ENCODE results near the gene PLS1.

The PLS1 gene

DNA sequence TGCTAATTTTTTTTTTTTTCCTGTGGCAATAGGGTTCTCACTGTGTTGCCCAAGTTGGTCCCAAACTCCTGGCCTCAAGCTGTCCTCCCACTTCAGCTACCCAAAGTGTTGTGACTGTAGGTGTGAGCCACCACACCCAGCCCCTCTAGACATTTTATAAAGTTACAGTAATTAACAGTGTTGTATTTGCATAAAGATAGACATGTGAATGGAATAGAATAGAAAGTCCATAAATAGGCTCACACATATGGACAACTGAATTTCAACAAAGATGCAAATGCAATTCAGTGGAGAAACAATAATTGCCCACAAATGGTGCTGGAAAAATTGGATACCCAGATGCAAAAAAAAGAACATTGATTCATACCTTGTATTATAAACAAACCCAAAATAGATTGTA lies 39.9 kb downstream of the PLS1 start:
- Histone ChIP-seq H3K27me3 (ENCODE audit: insufficient read depth, poor library complexity, severe bottlenecking) (no peaks in the 10 kb centered on the region), H3K9me3 (ENCODE audit: severe bottlenecking) (no peaks in the 10 kb centered on the region), H3K4me1 (ENCODE audit: insufficient read depth, poor library complexity, severe bottlenecking) (no peaks in the 10 kb centered on the region), H3K4me3 (ENCODE audit: severe bottlenecking) (no peak overlapping the region), H3K27ac (ENCODE audit: poor library complexity, severe bottlenecking) (no peak overlapping the region), H3K36me3 (ENCODE audit: low read depth) (no peaks in the 10 kb centered on the region)
- ATAC-seq (ENCODE audit: low read depth) (no peak), DNase-seq (ENCODE audit: low spot score) (no peak)
- TF ChIP-seq, protein P1, sequence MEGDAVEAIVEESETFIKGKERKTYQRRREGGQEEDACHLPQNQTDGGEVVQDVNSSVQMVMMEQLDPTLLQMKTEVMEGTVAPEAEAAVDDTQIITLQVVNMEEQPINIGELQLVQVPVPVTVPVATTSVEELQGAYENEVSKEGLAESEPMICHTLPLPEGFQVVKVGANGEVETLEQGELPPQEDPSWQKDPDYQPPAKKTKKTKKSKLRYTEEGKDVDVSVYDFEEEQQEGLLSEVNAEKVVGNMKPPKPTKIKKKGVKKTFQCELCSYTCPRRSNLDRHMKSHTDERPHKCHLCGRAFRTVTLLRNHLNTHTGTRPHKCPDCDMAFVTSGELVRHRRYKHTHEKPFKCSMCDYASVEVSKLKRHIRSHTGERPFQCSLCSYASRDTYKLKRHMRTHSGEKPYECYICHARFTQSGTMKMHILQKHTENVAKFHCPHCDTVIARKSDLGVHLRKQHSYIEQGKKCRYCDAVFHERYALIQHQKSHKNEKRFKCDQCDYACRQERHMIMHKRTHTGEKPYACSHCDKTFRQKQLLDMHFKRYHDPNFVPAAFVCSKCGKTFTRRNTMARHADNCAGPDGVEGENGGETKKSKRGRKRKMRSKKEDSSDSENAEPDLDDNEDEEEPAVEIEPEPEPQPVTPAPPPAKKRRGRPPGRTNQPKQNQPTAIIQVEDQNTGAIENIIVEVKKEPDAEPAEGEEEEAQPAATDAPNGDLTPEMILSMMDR (IDR thresholded peaks at IDR 0.05; ENCODE audit: poor library complexity, severe bottlenecking) = no peak

DNA sequence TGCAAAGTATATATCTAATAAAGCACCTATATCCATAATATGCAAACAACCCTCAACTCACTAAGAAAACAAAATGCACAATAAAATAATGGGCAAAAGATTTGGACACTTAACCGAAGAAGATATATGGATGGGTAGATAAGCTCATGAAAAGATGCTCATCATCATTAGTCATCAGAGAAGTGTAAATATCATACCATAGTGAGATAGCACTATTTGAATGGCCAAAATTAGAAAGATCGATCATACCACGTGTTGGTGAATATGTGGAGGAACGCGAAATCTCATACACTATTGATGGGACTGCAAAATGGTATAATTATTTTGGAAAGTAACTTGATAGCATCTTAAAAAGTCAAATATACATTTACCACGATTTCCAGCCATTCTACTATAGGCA lies 40.5 kb downstream of the PLS1 start:
- no peaks in the 10 kb centered on the region for H3K27me3 ChIP-seq (ENCODE audit: insufficient read depth, poor library complexity, severe bottlenecking)
- H3K9me3 ChIP-seq (ENCODE audit: severe bottlenecking) = no peaks in the 10 kb centered on the region
- DNase-seq (ENCODE audit: low spot score) = no peak
- no peak for ATAC-seq (ENCODE audit: low read depth)
- TF ChIP-seq, protein P1 (IDR thresholded peaks at IDR 0.05; ENCODE audit: poor library complexity, severe bottlenecking) = no peak
- no peaks in the 10 kb centered on the region for H3K36me3 ChIP-seq (ENCODE audit: low read depth)
- H3K4me1 ChIP-seq (ENCODE audit: insufficient read depth, poor library complexity, severe bottlenecking) = no peaks in the 10 kb centered on the region
- no peak overlapping the region for H3K4me3 ChIP-seq (ENCODE audit: severe bottlenecking)
- H3K27ac ChIP-seq (ENCODE audit: poor library complexity, severe bottlenecking) = no peak overlapping the region

DNA sequence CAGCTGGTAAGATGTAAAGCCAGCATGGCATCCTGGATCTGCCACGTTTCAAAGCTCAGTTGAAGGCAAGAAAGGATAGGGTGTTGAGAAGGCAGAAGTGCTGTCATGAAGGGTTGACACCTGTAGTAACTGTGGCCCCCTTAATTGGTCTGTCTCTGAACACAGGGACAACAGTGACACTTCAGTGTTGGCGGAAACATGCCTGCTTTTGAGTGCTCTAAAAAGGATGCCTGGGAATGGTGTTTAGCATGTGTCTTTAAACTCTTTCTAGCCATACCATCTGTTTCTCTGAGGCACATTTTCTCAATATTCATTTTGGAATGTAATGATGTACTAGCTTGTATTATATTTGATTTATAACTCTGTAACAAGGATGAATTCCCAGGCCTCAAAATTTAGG lies 42.1 kb downstream of the PLS1 start:
- TF ChIP-seq, protein P1 (IDR thresholded peaks at IDR 0.05; ENCODE audit: poor library complexity, severe bottlenecking) = no peak
- Histone ChIP-seq H3K36me3 (ENCODE audit: low read depth) (no peaks in the 10 kb centered on the region), H3K27me3 (ENCODE audit: insufficient read depth, poor library complexity, severe bottlenecking) (no peaks in the 10 kb centered on the region), H3K4me3 (ENCODE audit: severe bottlenecking) (no peak overlapping the region), H3K27ac (ENCODE audit: poor library complexity, severe bottlenecking) (no peak overlapping the region), H3K4me1 (ENCODE audit: insufficient read depth, poor library complexity, severe bottlenecking) (no peaks in the 10 kb centered on the region), H3K9me3 (ENCODE audit: severe bottlenecking) (no peaks in the 10 kb centered on the region)
- DNase-seq (ENCODE audit: low spot score) = no peak
- no peak for ATAC-seq (ENCODE audit: low read depth)

DNA sequence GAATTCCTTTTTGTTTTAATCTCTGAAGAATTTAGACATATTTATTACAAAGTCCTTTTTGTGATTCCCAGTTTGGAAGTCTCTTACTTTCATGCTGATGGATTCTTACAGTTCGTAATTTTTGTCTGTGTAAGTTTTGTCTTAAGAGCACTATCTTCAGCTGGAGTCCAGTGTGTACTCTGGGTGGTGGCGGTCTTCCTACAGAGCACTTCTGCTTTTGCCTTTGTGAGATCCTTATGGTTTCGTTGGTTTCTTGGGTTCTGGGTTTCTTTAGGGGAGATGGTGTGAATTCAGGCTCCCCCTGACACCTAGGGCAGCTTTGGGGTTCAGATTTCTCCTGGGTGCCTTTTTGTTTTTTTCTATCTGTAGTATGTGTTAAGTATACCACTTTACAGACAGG lies 45.3 kb downstream of the PLS1 start:
- Histone ChIP-seq H3K4me3 (ENCODE audit: severe bottlenecking) (no peak overlapping the region), H3K9me3 (ENCODE audit: severe bottlenecking) (no peaks in the 10 kb centered on the region), H3K36me3 (ENCODE audit: low read depth) (no peaks in the 10 kb centered on the region), H3K27ac (ENCODE audit: poor library complexity, severe bottlenecking) (no peak overlapping the region), H3K4me1 (ENCODE audit: insufficient read depth, poor library complexity, severe bottlenecking) (peaks cover 19% of the 10 kb centered on the region), H3K27me3 (ENCODE audit: insufficient read depth, poor library complexity, severe bottlenecking) (no peaks in the 10 kb centered on the region)
- TF ChIP-seq, protein P1 (IDR thresholded peaks at IDR 0.05; ENCODE audit: poor library complexity, severe bottlenecking) = no peak
- no peak for ATAC-seq (ENCODE audit: low read depth)
- no peak for DNase-seq (ENCODE audit: low spot score)

DNA sequence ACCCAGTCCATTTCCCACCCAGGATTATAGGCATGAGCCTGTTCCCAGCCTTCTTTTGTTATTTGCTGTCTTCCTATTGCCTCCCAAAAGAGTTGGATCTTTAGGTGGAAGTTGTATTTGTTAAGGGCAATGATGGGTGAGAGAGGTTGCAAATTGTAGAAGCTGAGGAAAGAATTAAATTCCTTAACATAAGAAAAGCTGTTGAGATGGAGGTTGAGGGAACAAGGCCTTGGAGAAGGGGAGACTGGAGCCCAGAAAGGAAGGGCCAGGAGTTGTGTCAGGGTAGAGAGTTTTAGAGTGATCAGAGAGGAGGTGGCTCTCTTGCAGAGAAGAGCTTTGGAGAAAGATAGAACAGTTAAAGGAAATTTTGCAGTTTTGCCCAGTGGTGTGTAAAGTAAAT lies 46.8 kb downstream of the PLS1 start:
- Histone ChIP-seq H3K9me3 (ENCODE audit: severe bottlenecking) (no peaks in the 10 kb centered on the region), H3K4me3 (ENCODE audit: severe bottlenecking) (no peak overlapping the region), H3K36me3 (ENCODE audit: low read depth) (no peaks in the 10 kb centered on the region), H3K4me1 (ENCODE audit: insufficient read depth, poor library complexity, severe bottlenecking) (peaks cover 29% of the 10 kb centered on the region), H3K27ac (ENCODE audit: poor library complexity, severe bottlenecking) (no peak overlapping the region), H3K27me3 (ENCODE audit: insufficient read depth, poor library complexity, severe bottlenecking) (no peaks in the 10 kb centered on the region)
- DNase-seq (ENCODE audit: low spot score) (no peak), ATAC-seq (ENCODE audit: low read depth) (no peak)
- TF ChIP-seq, protein P1 (IDR thresholded peaks at IDR 0.05; ENCODE audit: poor library complexity, severe bottlenecking) = no peak

Measured in RWPE2 (cell line).